GM20000 (cell line): ENCODE measurements around the gene CD44.

Experiments
- DNase-seq: peaks from one replicate; pipeline ENCODE4 v3.0.0; 2012; ENCODE audit warnings: low spot score
- CTCF ChIP-seq: IDR thresholded peaks from 2 replicates; pipeline ENCODE4 v1.5.1; 2012; ENCODE audit warnings: mild to moderate bottlenecking, control low read depth; ENCODE audit errors: extremely low read depth, missing control alignments

CD44 gene

DNA sequence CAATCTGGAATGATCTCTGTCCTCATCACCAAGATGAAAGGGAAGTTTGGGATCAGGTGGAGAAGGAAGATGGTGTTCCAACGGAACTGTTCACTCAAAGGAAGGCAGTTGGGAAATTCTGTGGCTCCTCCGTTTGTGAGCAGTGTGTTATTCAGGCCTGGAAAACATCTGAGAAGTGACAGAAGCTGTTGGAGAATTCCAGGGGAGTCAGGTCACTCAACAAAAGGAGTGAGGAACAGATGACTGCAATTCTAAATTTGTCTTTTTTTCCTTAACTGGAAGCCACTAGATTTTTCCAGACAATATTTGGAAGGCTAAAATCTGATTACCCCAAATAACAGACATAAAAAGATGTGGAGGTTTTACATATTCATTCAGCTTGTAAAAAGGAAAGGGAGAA is 107.8 kb downstream of the CD44 start:
- DNase-seq = no peak
- TF ChIP-seq CTCF = no peak

GRCh38 chr11:35247428-35247827 is 108.5 kb downstream of the CD44 start:
- no peak for TF ChIP-seq CTCF
- no peak for DNase-seq

GRCh38 chr11:35247863-35248262 is 108.9 kb downstream of the CD44 start:
- no peak for TF ChIP-seq CTCF
- no peak for DNase-seq

DNA sequence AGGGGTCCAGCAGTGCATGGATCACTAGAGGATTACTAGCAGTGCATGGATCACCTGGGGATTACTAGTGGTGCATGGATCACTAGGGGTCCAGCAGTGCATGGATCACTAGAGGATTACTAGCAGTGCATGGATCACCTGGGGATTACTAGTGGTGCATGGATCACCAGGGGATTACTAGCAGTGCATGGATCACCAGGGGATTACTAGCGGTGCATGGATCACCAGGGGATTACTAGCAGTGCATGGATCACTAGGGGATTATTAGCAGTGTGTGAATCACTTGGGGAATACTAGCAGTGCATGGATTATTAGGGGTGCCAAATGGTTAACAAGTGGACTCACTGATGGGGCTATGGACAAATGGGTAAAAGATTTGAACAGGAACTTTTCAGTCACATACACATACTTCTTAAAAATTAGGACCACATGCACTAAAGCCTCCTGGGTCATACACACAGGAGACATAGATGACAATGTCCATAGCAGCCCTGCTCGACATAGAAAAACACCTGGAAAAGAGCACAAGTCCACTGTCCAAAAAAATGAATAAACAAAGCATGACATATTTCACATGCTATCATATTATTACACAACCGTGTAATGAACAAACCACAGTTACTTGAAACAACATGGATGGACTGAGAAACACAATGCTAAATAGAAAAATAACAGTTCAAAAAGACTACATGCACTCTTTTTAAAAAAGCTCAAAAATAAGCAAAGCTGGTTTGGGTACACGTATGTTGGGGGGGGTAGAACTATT is 109.8 kb downstream of the CD44 start:
- no peak for DNase-seq
- no peak for TF ChIP-seq CTCF

GRCh38 chr11:35250192-35250591 is 111.2 kb downstream of the CD44 start:
- no peak for DNase-seq
- no peak for TF ChIP-seq CTCF

GRCh38 chr11:35250621-35251020 is 111.7 kb downstream of the CD44 start:
- no peak for TF ChIP-seq CTCF
- DNase-seq = no peak

DNA sequence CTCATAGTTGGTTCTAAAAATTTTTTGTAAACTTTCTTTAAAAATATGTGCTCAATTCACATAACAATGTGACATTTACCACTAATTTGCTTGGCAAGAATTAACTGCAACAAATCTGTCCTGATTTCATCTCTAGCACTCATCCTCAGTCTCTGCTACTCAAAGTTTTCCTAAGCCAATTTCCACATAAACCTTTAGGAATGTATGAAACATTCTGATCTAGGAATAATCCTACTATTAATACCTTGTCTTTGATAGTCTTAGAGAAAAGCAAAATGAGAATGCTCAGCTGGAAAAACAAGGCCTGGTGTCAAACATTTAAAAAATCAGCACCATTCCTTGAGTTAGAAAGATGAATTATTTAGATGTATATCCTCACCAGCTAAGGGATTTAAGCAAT is 114.3 kb downstream of the CD44 start:
- no peak for TF ChIP-seq CTCF
- DNase-seq = no peak
